Activated naive CD4-positive, alpha-beta T cell treated with anti-CD3 and anti-CD28 coated beads, Interleukin-2, amount 10 ng/mL, durations not matched to agents 7 days and 5 days (primary cell): ENCODE results near the gene RTN1.

Experiments used
- CTCF ChIA-PET: fragments of 350-600 bp; sonication (Branson Sonifier 250); formaldehyde crosslinking; loops from one replicate; lab custom pipeline; 2021; ENCODE audit warnings: antibody characterized with exemption; lab: Charles Lee
- DNase-seq: peaks from one replicate; pipeline ENCODE4 v3.0.0-alpha.2; 2020
- H3K27ac Mint-ChIP-seq: one replicate; pipeline ENCODE4 v1.8.0; 2021; ENCODE audit warnings: mild to moderate bottlenecking, moderate library complexity, mixed read lengths
- H3K27me3 Mint-ChIP-seq: one replicate; pipeline ENCODE4 v1.8.0; 2021; ENCODE audit warnings: mild to moderate bottlenecking, mixed read lengths
- H3K36me3 Mint-ChIP-seq: one replicate; pipeline ENCODE4 v1.8.0; 2021; ENCODE audit warnings: mixed read lengths
- H3K4me1 Mint-ChIP-seq: one replicate; pipeline ENCODE4 v1.8.0; 2021; ENCODE audit warnings: mixed read lengths
- H3K4me3 Mint-ChIP-seq: one replicate; pipeline ENCODE4 v1.8.0; 2021; ENCODE audit warnings: mild to moderate bottlenecking, moderate library complexity, mixed read lengths
- H3K9me3 Mint-ChIP-seq: one replicate; pipeline ENCODE4 v1.8.0; 2021; ENCODE audit warnings: mixed read lengths

The RTN1 gene

DNA sequence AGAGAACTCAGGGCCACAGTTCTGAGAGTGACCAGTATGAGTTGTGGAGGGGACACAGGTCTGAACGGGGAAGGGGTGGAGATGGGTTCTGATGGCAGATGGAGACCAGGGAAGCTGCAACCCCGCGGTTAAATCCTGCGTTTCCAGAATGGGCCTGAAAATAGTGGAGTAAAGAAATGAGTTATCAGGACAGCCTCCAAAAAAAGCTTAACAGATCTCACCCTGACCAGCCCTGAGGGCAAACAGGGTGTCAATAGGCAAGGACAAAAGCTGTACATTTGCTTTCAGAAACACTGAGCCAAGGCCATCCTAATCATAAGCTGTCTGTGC lies 555 bp upstream of the RTN1 start:
- peak overlapping the region; percentile 68 for H3K4me3 Mint-ChIP-seq
- peaks cover 6% of the 10 kb centered on the region for H3K4me1 Mint-ChIP-seq
- no peak overlapping the region for H3K27ac Mint-ChIP-seq
- CTCF ChIA-PET = no interaction called here
- H3K27me3 Mint-ChIP-seq = peaks cover 42% of the 10 kb centered on the region
- H3K36me3 Mint-ChIP-seq = no peaks in the 10 kb centered on the region
- H3K9me3 Mint-ChIP-seq = no peaks in the 10 kb centered on the region
- no peak for DNase-seq

DNA sequence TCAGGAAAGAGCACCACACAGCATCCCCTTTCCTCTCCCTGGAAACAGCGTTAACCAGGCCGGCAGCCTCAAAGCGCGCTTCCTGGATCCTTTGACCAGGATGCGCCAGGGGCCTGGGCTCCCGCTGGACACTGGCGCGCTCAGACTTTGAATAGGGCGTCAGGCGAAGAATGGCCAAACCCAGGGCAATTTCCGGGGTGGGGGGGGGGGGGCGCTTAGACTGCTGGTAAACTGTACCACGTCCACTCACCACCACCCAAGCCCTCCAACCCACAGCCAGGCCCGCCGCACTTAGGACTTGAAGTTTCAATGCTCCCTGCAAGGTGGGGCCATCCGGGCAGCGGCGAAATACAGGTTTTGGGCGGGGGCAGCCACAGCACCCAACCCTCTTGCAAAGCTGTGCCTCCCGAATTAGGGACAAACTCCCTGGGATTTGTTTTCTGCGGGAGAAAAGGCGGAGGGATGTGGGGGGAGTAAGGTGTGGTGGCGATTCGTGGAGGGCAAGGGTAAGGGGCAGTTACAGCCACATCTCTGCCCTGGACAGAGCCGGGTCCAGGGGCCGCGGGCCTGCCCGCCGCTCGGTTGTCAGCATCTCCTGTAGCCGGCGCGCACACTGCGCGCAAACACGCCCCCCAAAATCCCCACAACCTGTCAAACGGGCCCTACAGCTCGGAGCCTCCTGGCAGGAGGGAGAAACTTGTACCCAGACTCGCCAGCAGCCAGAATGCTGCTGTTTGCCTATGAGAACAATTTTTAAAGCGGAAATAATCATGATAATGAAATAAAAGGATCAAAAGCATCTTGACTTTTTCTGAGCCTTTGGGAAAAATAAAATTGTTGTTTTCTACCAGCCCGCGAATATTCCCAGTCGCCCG lies 958 bp downstream of the RTN1 start:
- H3K36me3 Mint-ChIP-seq = no peaks in the 10 kb centered on the region
- CTCF ChIA-PET = no interaction called here
- H3K4me1 Mint-ChIP-seq = peaks cover 6% of the 10 kb centered on the region
- peaks cover 37% of the 10 kb centered on the region for H3K27me3 Mint-ChIP-seq
- peak overlapping the region; percentile 59 for H3K4me3 Mint-ChIP-seq
- no peak overlapping the region for H3K27ac Mint-ChIP-seq
- no peaks in the 10 kb centered on the region for H3K9me3 Mint-ChIP-seq
- no peak for DNase-seq

DNA sequence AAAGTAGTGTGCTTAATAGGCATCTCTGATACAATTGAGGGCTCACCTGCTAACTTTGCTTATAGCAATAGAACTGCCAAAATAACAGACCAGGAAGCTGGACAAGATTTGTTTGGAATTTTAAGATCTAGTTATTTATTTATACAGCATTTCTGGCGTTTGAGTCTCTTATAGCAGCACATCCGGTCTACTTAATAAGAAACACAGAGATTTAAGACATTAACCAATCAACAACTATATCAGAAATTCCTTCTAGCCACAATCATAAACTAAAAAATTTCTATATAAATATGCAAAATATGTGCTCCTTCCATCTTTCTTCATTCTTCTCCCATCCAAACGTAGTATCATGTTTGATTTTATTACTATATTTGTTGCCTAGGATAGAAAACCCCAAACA lies 2.6 kb downstream of the RTN1 start:
- no peaks in the 10 kb centered on the region for H3K36me3 Mint-ChIP-seq
- no peak for DNase-seq

DNA sequence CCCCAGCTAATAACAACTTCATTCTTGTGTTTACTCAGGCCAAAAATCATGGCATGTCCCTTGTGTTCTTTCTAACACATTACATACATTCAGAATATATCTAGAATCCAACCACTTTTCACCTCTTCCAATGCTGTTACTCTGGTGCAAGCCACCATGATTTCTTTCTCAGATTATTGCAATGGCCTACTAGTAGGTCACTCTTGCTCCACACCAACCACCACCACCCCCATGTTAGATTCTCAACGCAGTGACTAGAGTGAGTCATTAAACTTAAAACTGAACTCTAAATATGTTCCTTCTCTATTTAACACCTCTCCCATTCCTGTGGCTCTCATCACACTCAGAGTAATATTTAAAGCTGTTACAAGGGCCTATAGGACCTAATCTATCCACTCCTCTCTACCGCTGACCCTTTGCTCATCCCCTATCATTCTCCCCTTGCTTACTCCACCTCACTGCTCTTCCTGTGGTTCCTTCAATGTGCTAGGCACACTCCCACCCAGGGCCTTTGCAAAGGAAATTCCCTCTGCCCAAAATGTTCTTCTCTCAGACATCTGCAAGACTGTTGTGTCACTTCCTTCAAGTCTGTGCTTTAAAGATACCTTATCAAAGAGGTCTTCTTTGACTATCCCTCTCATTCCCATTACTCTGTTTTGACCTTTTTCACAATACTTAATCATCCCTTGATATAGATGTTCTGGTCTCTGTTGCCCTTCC lies 6.6 kb downstream of the RTN1 start:
- no peak for DNase-seq
- Mint-ChIP-seq H3K4me1 (no peaks in the 10 kb centered on the region), H3K27me3 (peaks cover 3% of the 10 kb centered on the region), H3K4me3 (no peak overlapping the region), H3K36me3 (no peaks in the 10 kb centered on the region), H3K9me3 (peaks cover 5% of the 10 kb centered on the region), H3K27ac (no peak overlapping the region)
- CTCF ChIA-PET = no interaction called here

More for the DNA sequence above, 2.6 kb downstream of the RTN1 start:
- no peak overlapping the region for H3K27ac Mint-ChIP-seq
- H3K27me3 Mint-ChIP-seq = peaks cover 32% of the 10 kb centered on the region
- no peak overlapping the region for H3K4me3 Mint-ChIP-seq
- CTCF ChIA-PET = no interaction called here
- no peaks in the 10 kb centered on the region for H3K9me3 Mint-ChIP-seq
- peaks cover 6% of the 10 kb centered on the region for H3K4me1 Mint-ChIP-seq

DNA sequence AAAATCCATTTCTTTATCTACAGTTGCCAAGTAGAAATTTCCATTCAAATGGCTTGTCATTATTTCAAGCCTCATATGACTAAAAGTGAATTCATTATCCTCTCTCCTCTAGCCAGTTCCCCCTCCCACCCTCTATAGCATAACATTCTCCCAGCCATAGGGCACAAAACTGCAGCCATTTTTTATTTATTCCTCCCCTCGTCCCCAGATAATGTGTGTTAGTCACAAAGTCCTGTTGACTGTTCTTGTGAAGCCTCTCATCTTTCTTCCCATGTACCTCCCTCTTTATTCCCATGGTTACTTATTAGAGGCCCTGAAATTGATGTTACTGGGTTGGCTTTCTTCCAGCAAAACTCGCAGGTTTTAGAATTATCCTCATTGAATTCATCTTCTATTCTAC lies 13.2 kb downstream of the RTN1 start:
- Mint-ChIP-seq H3K36me3 (no peaks in the 10 kb centered on the region), H3K9me3 (peaks cover 7% of the 10 kb centered on the region), H3K27ac (no peak overlapping the region), H3K4me1 (no peaks in the 10 kb centered on the region), H3K4me3 (no peak overlapping the region), H3K27me3 (no peaks in the 10 kb centered on the region)
- CTCF ChIA-PET = no interaction called here
- DNase-seq = no peak

DNA sequence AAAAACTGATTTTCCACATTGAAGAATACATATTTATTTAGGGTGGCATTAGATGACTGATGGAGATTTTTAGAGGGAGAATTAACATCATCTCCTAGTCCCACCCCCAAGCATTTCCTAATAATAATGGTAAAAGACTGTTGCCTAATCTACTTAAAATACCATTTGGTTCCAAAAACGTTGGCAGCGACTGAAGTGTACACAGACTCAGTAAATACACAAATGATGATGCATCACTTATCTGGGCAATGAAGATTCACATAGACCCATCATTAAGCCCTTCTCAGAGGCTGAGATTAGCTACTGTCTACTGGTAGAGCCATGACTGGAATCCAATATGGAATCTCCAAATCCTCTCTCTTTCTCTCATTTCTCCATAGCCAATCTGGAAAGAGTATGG lies 18.2 kb downstream of the RTN1 start:
- Mint-ChIP-seq H3K9me3 (no peaks in the 10 kb centered on the region), H3K4me1 (no peaks in the 10 kb centered on the region), H3K27me3 (peaks cover 5% of the 10 kb centered on the region), H3K4me3 (no peak overlapping the region), H3K36me3 (no peaks in the 10 kb centered on the region), H3K27ac (no peak overlapping the region)
- no peak for DNase-seq
- CTCF ChIA-PET = no interaction called here

DNA sequence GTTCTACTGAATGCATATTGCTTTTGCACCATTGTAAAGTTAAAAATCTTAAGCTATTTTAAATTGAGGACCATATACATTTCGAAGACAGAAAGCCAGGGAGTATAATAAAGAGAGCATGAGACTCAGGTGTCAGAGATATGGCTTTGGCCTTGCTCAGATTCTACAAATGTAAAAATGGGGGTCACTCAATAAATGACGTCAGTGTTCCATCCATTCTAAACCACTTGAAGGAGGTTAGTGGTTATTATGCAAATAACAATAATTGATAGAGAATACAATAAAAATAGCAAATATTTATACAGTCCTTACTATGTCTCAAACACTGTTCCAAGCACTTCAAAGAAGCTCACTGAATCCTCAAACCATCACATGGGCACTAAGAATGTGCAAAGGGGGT lies 20.1 kb downstream of the RTN1 start:
- DNase-seq = no peak
- Mint-ChIP-seq H3K4me1 (no peaks in the 10 kb centered on the region), H3K4me3 (no peak overlapping the region), H3K9me3 (no peaks in the 10 kb centered on the region), H3K36me3 (no peaks in the 10 kb centered on the region), H3K27ac (no peak overlapping the region), H3K27me3 (peaks cover 8% of the 10 kb centered on the region)
- CTCF ChIA-PET = no interaction called here

DNA sequence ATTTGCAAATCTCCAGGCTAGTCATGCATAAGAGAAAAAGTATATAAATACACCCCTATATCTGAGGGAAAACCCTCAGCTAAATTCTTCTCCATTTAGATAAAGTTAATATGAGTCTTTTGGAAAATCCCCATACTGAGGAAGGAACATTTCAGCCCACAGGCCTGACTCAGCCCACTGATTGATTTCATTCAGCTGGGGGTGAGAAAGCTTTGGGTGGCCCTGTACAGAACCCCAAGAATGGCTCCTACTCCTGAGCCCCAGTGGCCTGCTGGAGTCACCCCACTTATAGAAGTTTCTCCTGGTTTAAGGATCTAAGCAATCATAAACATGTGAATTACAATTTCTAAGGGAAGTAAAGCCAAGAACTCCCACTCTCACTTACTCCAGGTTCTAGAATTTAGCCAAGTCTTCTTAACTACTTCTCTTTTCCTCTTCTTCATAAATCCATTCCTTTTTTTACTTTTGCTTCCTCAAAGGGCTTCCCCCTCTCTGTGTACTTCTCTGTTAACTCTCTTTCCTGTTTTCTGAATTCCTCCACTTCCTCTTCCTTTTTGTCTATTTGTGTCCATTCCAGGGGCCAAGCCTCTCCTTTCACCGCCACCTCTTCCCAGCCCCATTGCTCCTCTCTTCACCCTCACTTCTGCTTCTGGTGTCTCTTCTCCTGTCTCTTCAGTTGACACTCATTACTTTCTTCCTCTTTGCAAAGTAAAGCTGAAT lies 21.0 kb downstream of the RTN1 start:
- Mint-ChIP-seq H3K27me3 (peaks cover 8% of the 10 kb centered on the region), H3K4me1 (no peaks in the 10 kb centered on the region)

DNA sequence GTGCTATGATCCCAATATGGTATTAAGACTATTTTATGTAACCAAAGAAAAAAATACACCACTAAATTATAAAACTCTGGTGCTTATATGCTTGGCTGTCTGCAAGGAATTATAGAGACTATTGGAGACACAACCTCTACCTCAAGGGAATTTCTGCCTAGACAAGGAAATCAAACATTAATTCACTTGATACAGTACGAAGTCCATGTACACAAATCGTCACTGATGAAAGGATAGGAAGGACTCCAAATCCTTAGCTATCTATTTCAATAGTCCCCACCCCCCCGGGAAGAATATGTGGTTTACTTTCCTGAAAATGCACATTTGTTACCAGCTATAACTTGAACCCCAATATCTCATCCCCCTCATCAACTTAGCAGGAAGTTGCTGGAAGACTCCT lies 21.9 kb downstream of the RTN1 start:
- no peak overlapping the region for H3K27ac Mint-ChIP-seq
- peaks cover 8% of the 10 kb centered on the region for H3K27me3 Mint-ChIP-seq
- H3K4me1 Mint-ChIP-seq = no peaks in the 10 kb centered on the region
- H3K9me3 Mint-ChIP-seq = no peaks in the 10 kb centered on the region
- no peak overlapping the region for H3K4me3 Mint-ChIP-seq
- CTCF ChIA-PET = no interaction called here
- no peaks in the 10 kb centered on the region for H3K36me3 Mint-ChIP-seq
- DNase-seq = no peak

More for the DNA sequence above, 21.0 kb downstream of the RTN1 start:
- no peak overlapping the region for H3K27ac Mint-ChIP-seq
- no peak for DNase-seq
- H3K9me3 Mint-ChIP-seq = no peaks in the 10 kb centered on the region
- H3K36me3 Mint-ChIP-seq = no peaks in the 10 kb centered on the region
- no peak overlapping the region for H3K4me3 Mint-ChIP-seq
- CTCF ChIA-PET = no interaction called here

DNA sequence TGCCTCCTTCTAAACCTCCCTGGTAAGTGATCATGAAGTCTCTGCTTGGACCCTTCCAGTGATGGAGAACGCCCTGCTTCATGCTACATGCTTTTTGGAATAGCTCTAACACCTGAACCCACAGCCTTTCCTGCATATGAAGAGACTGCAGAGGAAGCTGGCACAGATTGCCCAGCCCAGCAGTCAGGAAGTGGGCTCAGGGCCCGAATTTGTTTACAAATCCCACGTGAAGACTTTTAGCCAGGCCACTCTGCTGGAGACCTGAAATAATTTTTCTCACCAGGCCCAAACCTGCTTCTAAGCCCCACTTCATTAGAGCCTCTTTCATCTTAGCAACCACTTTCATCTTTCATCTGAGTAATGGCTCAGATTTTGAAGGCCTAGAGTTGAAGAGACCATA lies 22.9 kb downstream of the RTN1 start:
- H3K4me3 Mint-ChIP-seq = no peak overlapping the region
- H3K27me3 Mint-ChIP-seq = peaks cover 8% of the 10 kb centered on the region
- no peak for DNase-seq
- CTCF ChIA-PET = no interaction called here
- H3K9me3 Mint-ChIP-seq = no peaks in the 10 kb centered on the region
- no peaks in the 10 kb centered on the region for H3K36me3 Mint-ChIP-seq
- H3K4me1 Mint-ChIP-seq = no peaks in the 10 kb centered on the region
- H3K27ac Mint-ChIP-seq = no peak overlapping the region

DNA sequence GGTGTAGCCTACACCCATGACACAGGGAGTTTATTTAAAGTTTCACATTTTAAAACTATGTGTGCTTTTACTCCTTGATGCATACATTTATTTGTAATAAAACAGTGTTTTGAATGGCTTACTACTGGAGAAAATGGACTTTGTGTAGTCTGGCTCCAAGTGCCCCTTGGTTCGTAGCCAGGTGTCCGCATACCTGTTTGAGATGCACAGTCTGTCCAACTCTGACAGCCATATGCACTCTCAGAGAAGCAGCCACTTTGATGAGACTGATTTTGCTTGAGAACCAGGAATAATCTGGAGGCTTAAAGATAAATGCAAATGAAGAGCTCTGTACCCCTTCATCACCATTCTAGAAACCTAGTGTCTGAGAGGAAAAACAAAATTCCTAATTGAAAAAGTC lies 24.0 kb downstream of the RTN1 start:
- CTCF ChIA-PET = no interaction called here

DNA sequence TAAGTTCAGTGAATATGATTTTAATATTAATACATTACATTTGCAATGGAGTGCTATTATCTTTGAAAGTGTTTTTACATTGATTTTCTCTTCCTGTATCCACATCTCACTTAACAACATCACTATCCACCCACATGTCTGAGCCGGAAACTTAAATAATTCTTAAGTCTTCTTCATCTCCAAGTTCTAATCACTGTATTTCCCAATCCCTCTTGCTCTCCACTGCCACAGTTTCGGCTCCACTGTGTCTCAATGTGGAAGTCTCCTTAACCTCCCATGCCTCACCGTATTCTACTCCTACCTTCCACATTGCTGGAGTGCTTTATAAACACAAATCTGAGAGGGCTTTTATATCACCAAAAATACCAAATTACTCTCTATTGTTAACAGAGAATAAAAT lies 25.3 kb downstream of the RTN1 start:
- H3K27me3 Mint-ChIP-seq = peaks cover 8% of the 10 kb centered on the region
- no peaks in the 10 kb centered on the region for H3K36me3 Mint-ChIP-seq
- no peak for DNase-seq
- no peak overlapping the region for H3K4me3 Mint-ChIP-seq
- CTCF ChIA-PET = no interaction called here
- H3K27ac Mint-ChIP-seq = no peak overlapping the region
- no peaks in the 10 kb centered on the region for H3K4me1 Mint-ChIP-seq
- H3K9me3 Mint-ChIP-seq = no peaks in the 10 kb centered on the region

More for the DNA sequence above, 24.0 kb downstream of the RTN1 start:
- H3K27ac Mint-ChIP-seq = no peak overlapping the region
- no peaks in the 10 kb centered on the region for H3K9me3 Mint-ChIP-seq
- DNase-seq = no peak
- H3K27me3 Mint-ChIP-seq = peaks cover 8% of the 10 kb centered on the region
- H3K36me3 Mint-ChIP-seq = no peaks in the 10 kb centered on the region
- no peaks in the 10 kb centered on the region for H3K4me1 Mint-ChIP-seq
- H3K4me3 Mint-ChIP-seq = no peak overlapping the region

DNA sequence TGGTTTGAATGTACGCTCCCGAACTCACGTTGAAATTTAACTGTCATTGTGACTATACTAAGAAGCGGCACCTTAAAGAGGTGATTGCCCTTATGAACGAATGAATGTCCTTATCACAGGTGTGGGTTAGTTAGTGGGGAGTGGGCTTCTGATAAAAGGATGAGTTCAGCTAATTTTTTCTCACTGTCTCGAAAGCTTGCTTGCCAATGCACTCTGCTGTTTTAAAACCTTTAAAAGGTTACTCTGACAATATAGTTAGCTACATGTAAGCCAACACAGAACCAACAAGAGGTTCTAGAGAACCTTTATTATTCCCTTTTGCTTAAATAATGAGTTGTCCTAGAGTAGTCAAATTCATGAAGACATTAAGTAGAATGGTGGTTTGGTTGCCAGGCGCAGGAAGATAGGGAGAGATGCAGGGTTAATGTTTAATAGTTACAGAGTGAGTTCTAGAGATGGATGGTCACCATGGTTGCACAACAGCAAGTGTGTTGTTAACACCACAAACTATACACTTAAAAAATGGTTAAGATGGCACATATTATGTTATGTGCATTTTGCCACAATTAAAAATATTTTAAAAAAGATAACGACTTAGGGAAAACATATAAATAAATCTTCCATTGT lies 26.3 kb downstream of the RTN1 start:
- no peak overlapping the region for H3K27ac Mint-ChIP-seq
- H3K9me3 Mint-ChIP-seq = no peaks in the 10 kb centered on the region
- H3K36me3 Mint-ChIP-seq = no peaks in the 10 kb centered on the region
- CTCF ChIA-PET = no interaction called here
- peaks cover 8% of the 10 kb centered on the region for H3K27me3 Mint-ChIP-seq
- H3K4me1 Mint-ChIP-seq = no peaks in the 10 kb centered on the region
- DNase-seq = no peak
- no peak overlapping the region for H3K4me3 Mint-ChIP-seq

DNA sequence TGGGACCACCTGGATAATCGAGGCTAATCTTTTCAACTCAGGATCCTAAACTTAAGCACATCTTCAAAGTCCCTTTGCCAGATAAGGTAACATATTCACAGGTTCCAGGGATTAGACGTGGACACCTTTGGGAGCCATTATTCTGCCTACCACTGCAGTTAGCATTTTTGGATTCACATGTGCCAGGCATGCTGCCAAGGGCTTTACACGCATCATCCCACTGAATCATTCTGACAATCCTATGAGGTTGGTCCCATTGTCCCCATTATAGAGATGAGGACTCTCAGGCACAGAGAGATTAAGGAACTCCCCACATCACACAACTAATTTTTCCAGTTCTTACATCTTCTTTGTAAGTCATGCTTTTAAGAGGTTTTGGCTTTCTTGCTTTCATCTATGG lies 34.5 kb downstream of the RTN1 start:
- no peaks in the 10 kb centered on the region for H3K9me3 Mint-ChIP-seq
- no peak overlapping the region for H3K4me3 Mint-ChIP-seq
- no peaks in the 10 kb centered on the region for H3K27me3 Mint-ChIP-seq
- no peak for DNase-seq
- CTCF ChIA-PET = no interaction called here
- no peaks in the 10 kb centered on the region for H3K4me1 Mint-ChIP-seq
- H3K27ac Mint-ChIP-seq = no peak overlapping the region
- no peaks in the 10 kb centered on the region for H3K36me3 Mint-ChIP-seq
